ENCODE data around the gene MRPL16. TPM values are rescaled to one million over a fixed set of nuclear protein-coding genes. Genes with fewer than 3 reads are reported as not detected.

Gene MRPL16
- total and polyA plus RNA-seq, 2 of the 13 experiments (the other 11 are each of a cell fraction or from before 2014, with no cell fraction given): 45.3 to 62.6 TPM

DNA sequence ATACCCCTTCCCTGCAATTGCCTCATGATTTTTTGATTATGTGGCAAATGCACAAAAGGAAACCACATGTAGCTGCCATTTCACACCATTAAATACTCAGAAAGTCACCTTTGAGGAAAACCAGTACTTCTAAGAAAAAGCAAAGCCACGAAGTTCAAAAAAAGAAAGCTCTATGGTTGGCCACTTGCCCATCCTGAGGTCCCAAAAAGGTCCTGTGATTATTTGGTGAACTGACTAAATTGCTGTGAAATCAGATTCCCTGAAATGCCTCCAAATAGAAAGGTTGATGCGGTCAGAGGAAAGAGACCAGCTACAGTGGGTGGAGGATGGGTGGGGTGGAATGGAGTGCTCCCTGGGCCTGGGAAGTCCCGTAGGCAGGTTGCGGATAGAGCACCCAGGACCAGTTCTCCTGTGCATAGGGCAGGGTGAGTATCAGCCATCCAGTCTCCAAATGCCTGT, 26.9 kb downstream of the MRPL16 start (continued):
- TF ChIP-seq, protein P1, sequence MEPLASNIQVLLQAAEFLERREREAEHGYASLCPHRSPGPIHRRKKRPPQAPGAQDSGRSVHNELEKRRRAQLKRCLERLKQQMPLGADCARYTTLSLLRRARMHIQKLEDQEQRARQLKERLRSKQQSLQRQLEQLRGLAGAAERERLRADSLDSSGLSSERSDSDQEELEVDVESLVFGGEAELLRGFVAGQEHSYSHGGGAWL (CRISPR knock-in tag; IDR thresholded peaks at IDR 0.05): no peak
- TF ChIP-seq RBM39 (IDR thresholded peaks at IDR 0.05; ENCODE audit: low read depth, low read length, poor library complexity, severe bottlenecking) (no peak), ZNF550 (CRISPR knock-in tag; IDR thresholded peaks at IDR 0.05; ENCODE audit: borderline replicate concordance) (no peak)
- TF ChIP-seq, protein P2, sequence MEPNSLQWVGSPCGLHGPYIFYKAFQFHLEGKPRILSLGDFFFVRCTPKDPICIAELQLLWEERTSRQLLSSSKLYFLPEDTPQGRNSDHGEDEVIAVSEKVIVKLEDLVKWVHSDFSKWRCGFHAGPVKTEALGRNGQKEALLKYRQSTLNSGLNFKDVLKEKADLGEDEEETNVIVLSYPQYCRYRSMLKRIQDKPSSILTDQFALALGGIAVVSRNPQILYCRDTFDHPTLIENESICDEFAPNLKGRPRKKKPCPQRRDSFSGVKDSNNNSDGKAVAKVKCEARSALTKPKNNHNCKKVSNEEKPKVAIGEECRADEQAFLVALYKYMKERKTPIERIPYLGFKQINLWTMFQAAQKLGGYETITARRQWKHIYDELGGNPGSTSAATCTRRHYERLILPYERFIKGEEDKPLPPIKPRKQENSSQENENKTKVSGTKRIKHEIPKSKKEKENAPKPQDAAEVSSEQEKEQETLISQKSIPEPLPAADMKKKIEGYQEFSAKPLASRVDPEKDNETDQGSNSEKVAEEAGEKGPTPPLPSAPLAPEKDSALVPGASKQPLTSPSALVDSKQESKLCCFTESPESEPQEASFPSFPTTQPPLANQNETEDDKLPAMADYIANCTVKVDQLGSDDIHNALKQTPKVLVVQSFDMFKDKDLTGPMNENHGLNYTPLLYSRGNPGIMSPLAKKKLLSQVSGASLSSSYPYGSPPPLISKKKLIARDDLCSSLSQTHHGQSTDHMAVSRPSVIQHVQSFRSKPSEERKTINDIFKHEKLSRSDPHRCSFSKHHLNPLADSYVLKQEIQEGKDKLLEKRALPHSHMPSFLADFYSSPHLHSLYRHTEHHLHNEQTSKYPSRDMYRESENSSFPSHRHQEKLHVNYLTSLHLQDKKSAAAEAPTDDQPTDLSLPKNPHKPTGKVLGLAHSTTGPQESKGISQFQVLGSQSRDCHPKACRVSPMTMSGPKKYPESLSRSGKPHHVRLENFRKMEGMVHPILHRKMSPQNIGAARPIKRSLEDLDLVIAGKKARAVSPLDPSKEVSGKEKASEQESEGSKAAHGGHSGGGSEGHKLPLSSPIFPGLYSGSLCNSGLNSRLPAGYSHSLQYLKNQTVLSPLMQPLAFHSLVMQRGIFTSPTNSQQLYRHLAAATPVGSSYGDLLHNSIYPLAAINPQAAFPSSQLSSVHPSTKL (CRISPR knock-in tag; IDR thresholded peaks at IDR 0.05): no peak

DNA sequence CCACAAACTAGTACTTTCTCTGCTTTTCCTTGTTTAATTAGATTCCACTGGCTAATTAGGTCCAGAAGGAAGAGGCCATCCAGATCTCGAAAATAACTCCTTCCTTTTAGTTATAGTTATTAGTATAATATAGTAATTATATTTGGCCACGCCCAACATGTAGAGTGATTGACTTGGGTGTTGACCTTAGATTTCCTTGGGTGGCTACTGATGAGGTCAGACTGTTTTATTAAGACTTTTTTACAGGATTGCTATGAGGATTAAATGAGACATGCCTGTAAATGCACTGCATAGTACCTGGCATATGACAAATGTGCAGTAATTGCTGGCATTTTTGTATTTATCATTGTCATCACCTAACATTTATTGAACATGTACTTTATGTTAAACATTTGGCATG, 28.5 kb downstream of the MRPL16 start:
- CTCF ChIA-PET (ENCODE audit: low intra/inter-chr PET ratio, low total read pairs): no interaction called here
- intact Hi-C loops (cut with micrococcal nuclease; ENCODE audit: unreplicated experiment): loop anchor here (1.0 kb wide), 1 partner anchor 15 kb away; no protein-coding TSS in a partner anchor
- 93% methylated on average over 2 of the region's 2 CpGs for WGBS (ENCODE audit: low lambda C conversion rate)
- no peak for DNase-seq (ENCODE audit: low spot score)
- no TSS peak for BruUV-seq (replicated peaks)
- Histone ChIP-seq H3K36me3 (replicated peaks in 1 of 2; ENCODE audit: control insufficient read depth in 1 of 2, insufficient read depth in 2 of 2, low read length in 2 of 2) (peaks cover 2 to 3% of the 10 kb centered on the region in 2 experiments; a peak in 2 of 5 replicates), H2AFZ (ENCODE audit: low read length) (no peak overlapping the region), H3K4me3 (replicated peaks in 1 of 3; ENCODE audit: insufficient read depth in 1 of 3, low read depth in 2 of 3, low read length in 3 of 3) (no peak overlapping the region), H3K9me3 (ENCODE audit: low read length) (no peaks in the 10 kb centered on the region), H3K79me2 (ENCODE audit: insufficient read depth, low read length) (no peaks in the 10 kb centered on the region), H4K20me1 (ENCODE audit: insufficient read depth, low read length) (no peaks in the 10 kb centered on the region), H3K27me3 (ENCODE audit: control insufficient read depth in 1 of 2, insufficient read depth in 2 of 2, low read length in 2 of 2) (no peaks in the 10 kb centered on the region), H3K27ac (ENCODE audit: extremely low read length, insufficient read depth, low read length) (no peak overlapping the region), H3K9ac (ENCODE audit: insufficient read depth, low read depth, low read length) (no peak overlapping the region), H3K4me2 (ENCODE audit: low read depth, low read length) (no peak overlapping the region), H3K4me1 (ENCODE audit: insufficient read depth, low read length) (peaks cover 25% of the 10 kb centered on the region)
- in situ Hi-C loops (cut with HindIII; ENCODE audit: extremely low pct_ligation_motif_present, low pct_unique_long_range_greater_than_20kb): no loop called here
- ATAC-seq: no peak
- no peak for FAIRE-seq
- TF ChIP-seq, protein P3, sequence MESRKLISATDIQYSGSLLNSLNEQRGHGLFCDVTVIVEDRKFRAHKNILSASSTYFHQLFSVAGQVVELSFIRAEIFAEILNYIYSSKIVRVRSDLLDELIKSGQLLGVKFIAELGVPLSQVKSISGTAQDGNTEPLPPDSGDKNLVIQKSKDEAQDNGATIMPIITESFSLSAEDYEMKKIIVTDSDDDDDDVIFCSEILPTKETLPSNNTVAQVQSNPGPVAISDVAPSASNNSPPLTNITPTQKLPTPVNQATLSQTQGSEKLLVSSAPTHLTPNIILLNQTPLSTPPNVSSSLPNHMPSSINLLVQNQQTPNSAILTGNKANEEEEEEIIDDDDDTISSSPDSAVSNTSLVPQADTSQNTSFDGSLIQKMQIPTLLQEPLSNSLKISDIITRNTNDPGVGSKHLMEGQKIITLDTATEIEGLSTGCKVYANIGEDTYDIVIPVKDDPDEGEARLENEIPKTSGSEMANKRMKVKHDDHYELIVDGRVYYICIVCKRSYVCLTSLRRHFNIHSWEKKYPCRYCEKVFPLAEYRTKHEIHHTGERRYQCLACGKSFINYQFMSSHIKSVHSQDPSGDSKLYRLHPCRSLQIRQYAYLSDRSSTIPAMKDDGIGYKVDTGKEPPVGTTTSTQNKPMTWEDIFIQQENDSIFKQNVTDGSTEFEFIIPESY (CRISPR knock-in tag; IDR thresholded peaks at IDR 0.05): no peak
- no peak for TF ChIP-seq MYC (CRISPR knock-in tag; IDR thresholded peaks at IDR 0.05; ENCODE audit: borderline replicate concordance)
- no peak for TF ChIP-seq ZNF33B (CRISPR knock-in tag; IDR thresholded peaks at IDR 0.05)
- TF ChIP-seq REPIN1 (CRISPR knock-in tag; IDR thresholded peaks at IDR 0.05; ENCODE audit: borderline replicate concordance, low read depth): no peak
- POLR2A ChIA-PET: no interaction called here
